Measurements from ENCODE around the gene GALNT11. TPM values are rescaled to one million over a fixed set of nuclear protein-coding genes. Genes with fewer than 3 reads are reported as not detected.
"Not testable (repeated sequence)": the region's sequence is repeated elsewhere in the genome, so short reads cannot be mapped to it uniquely, and the experiment has no call there.

The GALNT11 gene
- total RNA-seq, 1 donor from 2014 or later = 146 TPM

DNA sequence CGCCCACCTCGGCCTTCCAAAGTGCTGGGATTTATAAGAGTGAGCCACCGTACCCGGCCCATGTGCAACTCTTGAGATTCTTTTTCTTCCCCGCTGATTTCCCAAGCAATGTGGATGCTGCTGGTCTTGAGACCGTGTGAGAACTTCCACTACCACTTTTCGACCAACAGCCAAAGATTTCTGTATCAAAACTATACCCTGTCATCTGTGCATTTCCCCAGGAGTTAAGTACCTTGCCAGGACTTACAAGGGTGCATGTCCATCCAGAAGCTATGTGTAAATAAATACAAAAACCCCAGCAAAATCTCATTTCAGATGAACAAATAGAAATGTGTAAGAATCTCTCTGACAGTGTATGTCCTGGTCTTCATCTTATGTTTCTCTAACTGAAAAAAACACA is 9.9 kb upstream of the GALNT11 start:
- Histone ChIP-seq H3K9me3 (no peaks in the 10 kb centered on the region), H3K27me3 (no peaks in the 10 kb centered on the region), H3K4me3 (no peak overlapping the region), H3K36me3 (no peaks in the 10 kb centered on the region), H3K4me1 (no peaks in the 10 kb centered on the region), H3K27ac (no peak overlapping the region)
- intact Hi-C loops (cut with DNase I) = no loop called here
- TF ChIP-seq, protein P1, sequence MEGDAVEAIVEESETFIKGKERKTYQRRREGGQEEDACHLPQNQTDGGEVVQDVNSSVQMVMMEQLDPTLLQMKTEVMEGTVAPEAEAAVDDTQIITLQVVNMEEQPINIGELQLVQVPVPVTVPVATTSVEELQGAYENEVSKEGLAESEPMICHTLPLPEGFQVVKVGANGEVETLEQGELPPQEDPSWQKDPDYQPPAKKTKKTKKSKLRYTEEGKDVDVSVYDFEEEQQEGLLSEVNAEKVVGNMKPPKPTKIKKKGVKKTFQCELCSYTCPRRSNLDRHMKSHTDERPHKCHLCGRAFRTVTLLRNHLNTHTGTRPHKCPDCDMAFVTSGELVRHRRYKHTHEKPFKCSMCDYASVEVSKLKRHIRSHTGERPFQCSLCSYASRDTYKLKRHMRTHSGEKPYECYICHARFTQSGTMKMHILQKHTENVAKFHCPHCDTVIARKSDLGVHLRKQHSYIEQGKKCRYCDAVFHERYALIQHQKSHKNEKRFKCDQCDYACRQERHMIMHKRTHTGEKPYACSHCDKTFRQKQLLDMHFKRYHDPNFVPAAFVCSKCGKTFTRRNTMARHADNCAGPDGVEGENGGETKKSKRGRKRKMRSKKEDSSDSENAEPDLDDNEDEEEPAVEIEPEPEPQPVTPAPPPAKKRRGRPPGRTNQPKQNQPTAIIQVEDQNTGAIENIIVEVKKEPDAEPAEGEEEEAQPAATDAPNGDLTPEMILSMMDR (IDR thresholded peaks at IDR 0.05) = no peak
- DNase-seq (ENCODE audit: low spot score in 2 of 2) = no peak

DNA sequence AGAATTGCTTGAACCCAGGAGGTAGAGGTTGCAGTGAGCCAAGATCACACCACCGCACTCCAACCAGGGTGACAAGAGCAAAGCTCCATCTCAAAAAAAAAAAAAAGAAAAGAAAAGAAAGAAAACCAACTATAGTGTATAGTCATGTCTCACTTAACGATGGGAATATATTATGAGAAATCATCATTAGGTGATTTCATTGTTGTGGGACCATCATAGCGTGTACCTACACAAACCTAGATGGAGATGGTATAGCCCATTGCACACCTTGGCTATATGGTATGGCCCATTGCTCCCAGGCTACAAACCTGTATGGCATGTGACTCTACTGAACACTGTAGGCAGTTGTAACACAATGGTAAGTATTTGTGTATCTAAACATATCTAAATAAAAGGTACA is 8.5 kb upstream of the GALNT11 start:
- H3K27ac ChIP-seq = no peak overlapping the region
- no peak overlapping the region for H3K4me3 ChIP-seq
- no peaks in the 10 kb centered on the region for H3K9me3 ChIP-seq
- no peaks in the 10 kb centered on the region for H3K4me1 ChIP-seq
- TF ChIP-seq, protein P1 (IDR thresholded peaks at IDR 0.05) = no peak
- H3K36me3 ChIP-seq = no peaks in the 10 kb centered on the region
- DNase-seq (ENCODE audit: low spot score in 2 of 2) = no peak
- intact Hi-C loops (cut with DNase I) = no loop called here
- H3K27me3 ChIP-seq = no peaks in the 10 kb centered on the region

DNA sequence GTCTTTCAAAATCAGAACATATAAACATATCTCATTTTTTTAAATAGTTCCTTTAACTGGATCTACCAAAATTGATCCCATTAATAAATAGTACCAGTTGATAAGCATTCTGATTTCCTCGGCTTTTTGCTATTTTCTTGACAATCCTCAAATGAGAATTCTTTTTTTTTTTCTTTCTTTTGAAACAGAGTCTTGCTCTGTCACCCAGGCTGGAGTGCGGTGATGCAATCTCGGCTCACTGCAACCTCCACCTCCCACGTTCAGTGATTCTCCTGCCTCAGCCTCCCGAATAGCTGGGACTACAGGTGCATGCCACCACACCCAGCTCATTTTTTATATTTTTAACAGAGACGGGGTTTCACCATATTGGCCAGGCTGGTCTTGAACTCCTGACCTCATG is 7.8 kb upstream of the GALNT11 start:
- H3K4me1 ChIP-seq; H3K4me3 ChIP-seq; H3K27me3 ChIP-seq; intact Hi-C loops (cut with DNase I); H3K9me3 ChIP-seq; H3K27ac ChIP-seq; H3K36me3 ChIP-seq; DNase-seq (ENCODE audit: low spot score in 2 of 2): not testable (repeated sequence)

DNA sequence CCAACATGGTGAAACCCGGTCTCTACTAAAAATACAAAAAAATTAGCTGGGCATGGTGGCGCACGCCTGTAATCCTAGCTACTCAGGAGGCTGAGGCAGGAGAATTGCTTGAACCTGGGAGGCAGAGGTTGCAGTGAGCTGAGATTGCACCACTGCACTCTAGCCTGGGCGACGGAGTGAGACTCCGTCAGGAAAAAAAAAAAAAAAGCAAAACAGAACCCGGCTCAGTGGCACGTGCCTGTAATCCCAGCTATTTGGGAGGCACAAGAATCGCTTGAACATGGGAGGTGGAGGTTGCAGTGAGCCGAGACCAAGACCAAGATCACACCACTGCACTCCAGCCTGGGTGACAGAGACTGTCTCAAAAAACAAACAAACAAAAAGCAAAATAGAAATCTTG is 3.7 kb upstream of the GALNT11 start:
- not testable (repeated sequence) for H3K4me1 ChIP-seq; H3K9me3 ChIP-seq; DNase-seq (ENCODE audit: low spot score in 2 of 2); H3K36me3 ChIP-seq; H3K27ac ChIP-seq; H3K4me3 ChIP-seq; H3K27me3 ChIP-seq
- intact Hi-C loops (cut with DNase I) = loop anchor here (10.0 kb wide), 1 partner anchor 443 kb away; no protein-coding TSS in a partner anchor

DNA sequence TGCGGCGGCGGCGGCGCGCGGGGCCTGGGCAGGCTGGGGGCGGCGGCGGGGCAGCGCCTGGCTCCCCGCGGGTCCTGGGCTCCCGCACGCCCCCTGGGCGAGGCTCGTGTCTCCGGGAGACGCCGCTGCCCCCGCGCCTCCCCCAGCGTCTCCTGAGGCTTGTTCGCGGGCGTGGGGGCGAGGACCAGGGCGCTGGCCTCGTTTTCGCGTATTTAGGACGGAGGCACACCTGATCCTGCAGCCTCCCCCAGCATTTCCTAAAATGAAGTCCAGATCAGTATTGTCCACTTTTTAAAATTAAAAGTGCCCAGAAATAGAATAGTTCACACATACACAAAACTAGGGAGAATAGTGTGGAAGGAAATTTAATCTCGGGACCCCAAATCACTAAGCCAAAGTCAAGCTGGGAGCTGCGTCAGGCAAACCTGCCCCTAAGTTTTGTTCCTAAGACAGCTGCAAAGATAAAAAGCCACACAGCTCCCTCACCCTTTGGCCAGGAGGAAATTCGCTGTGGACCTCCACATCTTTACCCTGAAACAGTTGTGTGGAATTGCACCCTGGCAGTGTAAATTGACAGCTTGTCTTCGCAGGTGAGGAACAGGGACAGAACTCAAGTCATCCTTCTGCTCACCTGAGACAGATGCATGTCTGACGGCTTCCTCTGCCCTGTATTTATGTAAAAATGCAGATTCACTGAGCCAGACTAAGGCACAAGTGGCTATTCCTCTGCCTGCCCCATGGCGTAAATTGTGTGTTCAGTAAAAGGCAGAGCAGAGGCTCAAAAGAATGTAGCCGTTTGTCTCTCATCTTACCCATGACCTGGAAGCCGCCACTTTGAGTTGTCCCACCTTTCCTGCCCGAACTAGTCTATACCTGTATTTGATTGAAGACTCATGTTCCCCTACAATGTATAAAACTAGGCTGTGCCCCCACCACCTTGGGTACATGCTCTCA is 740 bp downstream of the GALNT11 start:
- Histone ChIP-seq H3K4me3 (peak overlapping the region; percentile 71 to 94), H3K4me1 (peaks cover 5 to 6% of the 10 kb centered on the region in 2 donors), H3K27me3 (no peaks in the 10 kb centered on the region), H3K9me3 (no peaks in the 10 kb centered on the region), H3K36me3 (no peaks in the 10 kb centered on the region), H3K27ac (peak overlapping the region; percentile 79 to 84)
- TF ChIP-seq, protein P1 (IDR thresholded peaks at IDR 0.05) = no peak
- intact Hi-C loops (cut with DNase I) = loop anchor here (2.0 to 10.0 kb wide), 5 partner anchors 33 to 731 kb away; partner anchors contain the start of genes ACTR3B, PRKAG2 and XRCC2
- no peak for DNase-seq (ENCODE audit: low spot score in 2 of 2)

DNA sequence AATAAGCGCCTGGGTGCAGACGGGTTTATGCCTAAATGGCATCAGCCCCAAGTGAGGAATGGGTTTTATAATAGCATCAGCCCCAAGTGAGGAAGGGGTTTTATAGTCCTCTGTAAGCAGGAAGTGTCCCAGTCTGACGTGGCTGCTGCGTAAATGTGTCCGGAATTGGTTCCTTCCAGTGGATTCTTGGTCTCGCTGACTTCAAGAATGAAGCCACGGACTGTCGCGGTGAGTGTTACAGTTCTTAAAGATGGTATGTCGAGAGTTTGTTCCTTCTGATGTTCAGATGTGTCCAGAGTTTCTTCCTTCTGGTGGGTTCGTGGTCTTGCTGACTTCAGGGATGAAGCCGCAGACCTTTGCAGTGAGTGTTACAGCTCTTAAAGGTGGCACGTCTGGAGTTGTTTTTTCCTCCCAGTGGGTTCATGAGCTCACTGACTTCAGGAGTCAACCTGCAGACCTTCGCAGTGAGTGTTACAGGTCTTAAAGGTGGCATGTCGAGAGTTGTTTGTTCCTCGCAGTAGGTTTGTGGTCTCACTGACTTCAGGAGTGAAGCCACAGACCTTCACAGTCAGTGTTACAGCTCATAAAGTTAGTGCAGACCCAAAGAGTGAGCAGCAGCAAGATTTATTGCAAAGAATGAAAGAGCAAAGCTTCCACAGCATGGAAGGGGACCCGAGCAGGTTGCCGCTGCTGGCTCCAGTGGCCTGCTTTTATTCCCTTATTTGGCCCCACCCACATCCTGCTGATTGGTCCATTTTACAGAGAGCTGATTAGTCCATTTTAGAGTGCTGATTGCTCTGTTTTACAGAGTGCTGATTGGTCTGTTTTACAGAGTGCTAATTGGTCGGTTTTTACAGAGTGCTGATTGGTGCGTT is 2.3 kb downstream of the GALNT11 start:
- not testable (repeated sequence) for H3K4me1 ChIP-seq; DNase-seq (ENCODE audit: low spot score in 2 of 2); H3K9me3 ChIP-seq; H3K4me3 ChIP-seq; H3K27ac ChIP-seq; H3K27me3 ChIP-seq; H3K36me3 ChIP-seq
- intact Hi-C loops (cut with DNase I) = loop anchor here (5.0 to 10.0 kb wide), 2 partner anchors 437 to 730 kb away; partner anchors contain the start of gene ACTR3B

DNA sequence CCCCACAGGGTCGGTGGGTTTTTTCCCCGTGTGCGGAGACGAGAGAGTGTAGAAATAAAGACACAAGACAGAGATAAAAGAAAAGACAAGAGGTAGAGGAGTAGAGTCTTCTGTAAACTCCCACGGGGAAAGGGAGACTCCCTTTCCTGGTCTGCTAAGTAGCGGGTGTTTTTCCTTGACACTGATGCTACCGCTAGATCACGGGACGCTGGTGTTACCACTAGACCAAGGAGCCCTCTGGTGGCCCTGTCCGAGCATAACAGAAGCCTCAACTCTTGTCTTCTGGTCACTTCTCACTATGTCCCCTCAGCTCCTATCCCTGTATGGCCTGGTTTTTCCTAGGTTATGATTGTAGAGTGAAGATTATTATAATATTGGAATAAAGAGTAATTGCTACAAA is 4.6 kb downstream of the GALNT11 start:
- H3K9me3 ChIP-seq; H3K27me3 ChIP-seq; H3K27ac ChIP-seq; H3K36me3 ChIP-seq; H3K4me3 ChIP-seq; intact Hi-C loops (cut with DNase I); DNase-seq (ENCODE audit: low spot score in 2 of 2); H3K4me1 ChIP-seq: not testable (repeated sequence)
- TF ChIP-seq, protein P1 (IDR thresholded peaks at IDR 0.05) = peak in 1 of 3 experiments; percentile 27

DNA sequence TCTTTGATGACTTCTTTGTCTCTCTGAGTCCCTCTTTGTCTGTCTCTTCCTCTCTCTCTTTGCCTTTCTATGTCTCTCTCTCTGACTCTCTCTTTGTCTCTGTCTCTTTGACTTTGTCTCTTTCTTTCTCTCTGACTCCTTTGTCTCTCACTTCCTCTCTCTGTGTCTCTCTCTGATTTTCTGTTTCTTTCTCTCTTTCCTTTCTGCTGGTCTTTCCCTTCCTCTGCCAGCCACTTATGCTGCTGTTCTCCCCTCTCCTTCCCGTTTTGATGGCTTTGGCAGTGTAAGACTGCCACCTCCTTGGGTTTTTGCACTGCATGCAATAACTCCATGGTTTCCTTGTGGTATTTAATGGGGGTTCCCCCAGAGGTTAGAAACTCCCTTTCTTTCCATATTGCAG is 5.2 kb downstream of the GALNT11 start:
- not testable (repeated sequence) for H3K36me3 ChIP-seq

More for the DNA sequence above, 5.2 kb downstream of the GALNT11 start:
- H3K4me1 ChIP-seq; H3K4me3 ChIP-seq; intact Hi-C loops (cut with DNase I); H3K27me3 ChIP-seq; DNase-seq (ENCODE audit: low spot score in 2 of 2); H3K27ac ChIP-seq; H3K9me3 ChIP-seq: not testable (repeated sequence)

Data from ascending aorta (tissue), 2 donors.